GM19328 (cell line): Measurements from ENCODE around the gene NEK8.
A peak's percentile ranks its signal among the peaks of the same experiment; 100 is the strongest.

Source experiments
- ATAC-seq: cut with Tn5 transposase; IDR thresholded peaks from one replicate; pipeline ENCODE4 v1.9.1; 2021; ENCODE audit warnings: mild to moderate bottlenecking, moderate library complexity; ENCODE audit not compliant: unreplicated experiment

NEK8 gene

GRCh38 chr17:28744104-28744971 lies 15.8 kb downstream of the NEK8 start:
- ATAC-seq = peak; percentile 21

GRCh38 chr17:28744972-28745785 lies 16.6 kb downstream of the NEK8 start:
- no peak for ATAC-seq

GRCh38 chr17:28745786-28746411 lies 17.3 kb downstream of the NEK8 start:
- no peak for ATAC-seq

DNA sequence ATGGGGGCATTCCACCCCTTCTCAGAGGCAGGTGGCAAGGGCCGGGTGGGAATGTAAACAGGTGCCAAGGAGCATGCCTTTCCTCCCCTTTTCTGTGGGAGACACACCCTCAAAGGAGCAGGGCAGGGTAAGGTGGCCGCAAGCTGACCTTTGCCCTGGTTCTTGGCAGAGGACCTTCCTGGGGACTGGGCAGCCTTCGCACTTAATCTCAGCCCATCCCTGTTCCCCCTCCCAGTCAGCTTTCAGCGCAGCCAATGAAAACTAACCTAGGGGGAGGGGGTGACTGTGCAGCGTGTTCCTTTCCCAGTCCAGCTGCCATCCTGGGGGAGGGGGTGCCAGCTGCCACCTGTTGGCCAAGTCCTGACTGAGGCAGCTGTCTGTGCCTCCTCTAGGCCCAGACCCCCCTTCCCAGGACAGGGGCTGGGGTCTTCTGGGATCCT lies 18.0 kb downstream of the NEK8 start:
- no peak for ATAC-seq

DNA sequence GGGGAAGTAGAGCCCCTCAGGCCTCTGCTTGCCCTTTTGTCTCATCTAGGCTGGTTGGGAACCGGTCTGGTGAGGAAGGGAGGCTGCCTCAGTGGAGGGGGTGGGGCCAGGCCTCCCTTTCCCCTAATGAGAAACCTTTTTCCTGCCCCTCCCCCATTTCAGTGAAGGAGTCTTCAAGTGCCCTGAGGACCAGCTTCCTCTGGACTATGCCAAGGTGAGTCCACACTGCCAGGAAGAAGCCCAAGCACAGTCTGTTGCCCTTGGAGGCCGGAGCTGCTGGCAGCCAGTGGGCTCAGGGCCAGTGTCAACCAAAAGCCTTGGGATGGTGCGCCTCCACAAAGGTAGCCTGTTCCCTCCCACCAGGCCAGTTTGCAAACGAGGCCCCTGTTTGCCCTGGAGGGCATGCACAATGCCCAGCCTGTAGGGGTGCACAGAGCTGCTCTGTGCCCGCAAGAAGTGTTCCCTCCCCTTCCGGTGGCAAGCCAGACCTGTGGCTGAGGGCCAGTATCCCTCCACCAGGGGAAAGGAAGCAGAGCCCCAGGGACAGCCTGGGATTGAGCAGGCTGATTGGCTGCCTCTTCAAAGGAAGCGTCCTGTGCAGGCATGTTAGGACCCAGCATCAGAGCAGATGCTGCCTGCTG lies 18.6 kb downstream of the NEK8 start:
- ATAC-seq = no peak

DNA sequence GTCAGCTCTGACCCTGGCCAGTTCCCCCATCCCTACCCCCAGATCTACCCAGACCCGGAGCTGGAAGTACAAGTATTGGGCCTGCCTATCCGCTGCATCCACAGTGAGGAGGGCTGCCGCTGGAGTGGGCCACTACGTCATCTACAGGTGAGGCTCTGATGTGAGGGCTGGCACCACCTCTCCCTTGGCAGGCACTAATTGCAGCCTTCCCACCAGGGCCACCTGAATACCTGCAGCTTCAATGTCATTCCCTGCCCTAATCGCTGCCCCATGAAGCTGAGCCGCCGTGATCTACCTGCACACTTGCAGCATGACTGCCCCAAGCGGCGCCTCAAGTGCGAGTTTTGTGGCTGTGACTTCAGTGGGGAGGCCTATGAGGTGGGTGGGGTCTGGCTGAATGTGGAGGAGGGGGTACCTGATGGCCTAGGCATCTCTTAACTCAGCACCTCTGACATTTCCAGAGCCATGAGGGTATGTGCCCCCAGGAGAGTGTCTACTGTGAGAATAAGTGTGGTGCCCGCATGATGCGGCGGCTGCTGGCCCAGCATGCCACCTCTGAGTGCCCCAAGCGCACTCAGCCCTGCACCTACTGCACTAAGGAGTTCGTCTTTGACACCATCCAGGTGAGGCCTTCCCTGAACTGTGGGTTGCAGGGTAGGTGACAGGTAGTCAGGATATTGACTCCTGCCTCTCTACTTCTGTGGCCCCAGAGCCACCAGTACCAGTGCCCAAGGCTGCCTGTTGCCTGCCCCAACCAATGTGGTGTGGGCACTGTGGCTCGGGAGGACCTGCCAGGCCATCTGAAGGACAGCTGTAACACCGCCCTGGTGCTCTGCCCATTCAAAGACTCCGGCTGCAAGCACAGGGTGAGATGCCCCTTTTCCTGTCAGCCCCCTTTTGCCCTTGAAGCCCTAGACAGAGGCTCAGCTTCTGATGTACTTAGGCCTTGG lies 19.5 kb downstream of the NEK8 start:
- no peak for ATAC-seq

DNA sequence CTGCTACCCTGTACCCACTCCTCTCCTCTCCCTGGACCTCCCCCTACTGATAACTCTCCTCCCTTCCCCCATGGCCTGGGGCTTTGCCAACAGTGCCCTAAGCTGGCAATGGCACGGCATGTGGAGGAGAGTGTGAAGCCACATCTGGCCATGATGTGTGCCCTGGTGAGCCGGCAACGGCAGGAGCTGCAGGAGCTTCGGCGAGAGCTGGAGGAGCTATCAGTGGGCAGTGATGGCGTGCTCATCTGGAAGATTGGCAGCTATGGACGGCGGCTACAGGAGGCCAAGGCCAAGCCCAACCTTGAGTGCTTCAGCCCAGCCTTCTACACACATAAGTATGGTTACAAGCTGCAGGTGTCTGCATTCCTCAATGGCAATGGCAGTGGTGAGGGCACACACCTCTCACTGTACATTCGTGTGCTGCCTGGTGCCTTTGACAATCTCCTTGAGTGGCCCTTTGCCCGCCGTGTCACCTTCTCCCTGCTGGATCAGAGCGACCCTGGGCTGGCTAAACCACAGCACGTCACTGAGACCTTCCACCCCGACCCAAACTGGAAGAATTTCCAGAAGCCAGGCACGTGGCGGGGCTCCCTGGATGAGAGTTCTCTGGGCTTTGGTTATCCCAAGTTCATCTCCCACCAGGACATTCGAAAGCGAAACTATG lies 20.4 kb downstream of the NEK8 start:
- no peak for ATAC-seq

- no peak for ATAC-seq
Measured at GRCh38 chr17:28749516-28750177, 21.1 kb downstream of the NEK8 start.

GRCh38 chr17:28750178-28751047 lies 21.8 kb downstream of the NEK8 start:
- peak; percentile 68 for ATAC-seq

- no peak for ATAC-seq
Measured at GRCh38 chr17:28751600-28752366, 23.2 kb downstream of the NEK8 start.

GRCh38 chr17:28755486-28755885 lies 26.9 kb downstream of the NEK8 start:
- ATAC-seq = no peak

DNA sequence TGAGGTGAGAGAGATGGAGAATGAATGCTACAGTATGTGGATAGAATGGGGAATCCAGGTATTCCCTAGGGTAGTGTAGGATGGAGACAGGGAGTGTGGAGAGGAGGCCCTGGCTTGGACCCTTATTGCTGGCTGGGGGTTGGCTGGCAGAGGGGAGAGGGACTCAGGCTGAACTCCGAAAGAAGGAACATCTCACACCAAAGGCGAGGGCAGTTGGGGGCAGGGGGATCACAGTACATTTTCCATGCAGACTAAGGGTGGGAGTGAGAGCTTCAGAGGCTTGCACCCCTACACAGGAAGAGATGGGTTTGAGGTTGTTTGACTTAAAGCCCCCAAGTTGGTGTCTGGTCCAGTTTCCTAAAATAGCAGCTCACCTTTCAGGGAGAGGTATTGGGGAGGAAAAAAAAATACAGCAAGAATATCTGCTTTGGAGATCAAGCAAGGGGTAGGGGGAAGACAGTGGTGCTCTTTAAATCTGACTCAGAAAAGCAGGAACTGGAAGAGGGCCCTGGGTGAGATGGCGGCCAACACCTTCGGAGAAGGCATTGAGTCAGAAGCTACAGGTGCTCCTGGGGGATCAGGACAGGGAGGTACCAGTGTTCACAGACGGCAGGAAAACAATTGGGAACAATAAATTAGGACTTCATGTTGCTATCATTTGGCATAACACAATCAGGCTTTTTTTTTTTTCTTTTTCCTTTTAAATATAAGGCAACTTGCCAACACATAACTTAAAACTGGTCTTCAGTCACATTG lies 27.6 kb downstream of the NEK8 start:
- ATAC-seq = no peak

DNA sequence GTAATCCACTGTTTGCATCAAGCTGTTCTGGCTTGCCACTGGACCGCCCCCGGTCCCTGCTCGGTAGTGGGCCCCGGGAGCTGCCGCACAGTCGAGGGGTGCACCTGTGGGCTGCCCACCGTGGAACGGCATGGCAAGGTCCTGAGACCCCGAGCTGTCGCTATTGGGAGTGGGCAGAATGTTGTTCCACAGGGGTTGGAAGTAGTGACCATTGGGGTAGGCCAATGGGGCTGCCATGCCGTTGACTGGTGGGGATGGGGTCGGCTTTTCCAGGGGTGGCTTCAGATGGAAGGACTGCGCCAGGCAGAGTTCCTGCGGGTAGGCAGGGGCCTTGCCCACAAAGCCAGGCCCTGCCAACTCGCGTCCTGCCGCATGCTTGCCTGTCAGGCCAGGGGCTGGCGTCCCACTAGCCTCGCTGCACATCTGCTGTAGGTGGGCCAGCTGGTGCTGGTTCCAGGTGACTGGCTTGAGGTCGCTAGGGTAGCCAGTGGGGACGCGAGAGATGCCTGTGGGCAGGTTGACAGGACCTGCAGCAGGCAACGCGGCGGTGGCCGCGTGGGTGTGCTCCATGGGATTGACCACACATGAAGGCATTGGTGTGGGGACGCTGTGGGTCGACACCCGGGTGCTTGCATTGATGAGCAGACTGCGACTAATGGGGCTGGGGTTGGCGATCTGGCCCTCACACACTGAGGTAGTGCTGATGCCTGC lies 30.0 kb downstream of the NEK8 start:
- ATAC-seq = no peak

DNA sequence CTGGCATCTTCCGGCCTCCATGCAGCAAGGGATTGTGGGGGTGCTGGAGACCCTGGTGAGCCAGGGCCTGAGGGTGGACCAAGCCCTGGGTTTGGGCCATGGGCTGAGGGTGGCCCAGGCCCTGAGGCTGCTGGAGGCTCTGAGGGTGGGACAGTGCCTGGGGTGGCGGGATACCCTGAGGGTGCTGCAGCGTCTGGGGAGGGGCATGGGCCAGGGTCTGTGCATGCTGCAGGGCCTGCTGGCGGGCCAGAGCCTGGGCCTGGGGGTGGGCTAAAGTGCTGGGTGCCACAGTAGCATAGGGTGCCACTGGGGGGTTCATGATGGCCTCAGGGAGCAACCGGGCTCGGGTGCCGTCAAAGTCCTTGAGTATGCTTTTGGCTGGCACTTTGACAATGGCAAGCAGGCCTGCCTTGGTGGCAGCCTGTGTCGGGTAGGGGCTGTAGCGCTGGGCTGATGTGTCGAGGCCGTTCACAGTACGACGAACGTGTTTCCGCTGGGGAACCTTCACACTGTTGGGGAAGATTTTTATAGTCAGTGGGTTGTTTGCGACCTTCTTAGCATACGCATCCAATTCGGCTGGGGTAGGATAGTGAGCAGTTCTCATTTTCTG lies 30.8 kb downstream of the NEK8 start:
- no peak for ATAC-seq
